Fibroblast of the conjunctiva (primary cell): Measurements from ENCODE around the gene URAD.
"Not testable (repeated sequence)": the region's sequence is repeated elsewhere in the genome, so short reads cannot be mapped to it uniquely, and the experiment has no call there.

Experiments
- DNase-seq: peaks from one replicate; pipeline ENCODE4 v3.0.0-alpha.2; 2010; ENCODE audit warnings: low read depth

The URAD gene, protein sequence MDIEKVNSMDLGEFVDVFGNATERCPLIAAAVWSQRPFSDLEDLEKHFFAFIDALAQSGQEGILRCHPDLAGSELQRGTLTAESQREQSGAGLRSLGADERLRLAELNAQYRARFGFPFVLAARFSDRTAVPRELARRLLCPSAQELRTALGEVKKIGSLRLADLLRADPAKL

DNA sequence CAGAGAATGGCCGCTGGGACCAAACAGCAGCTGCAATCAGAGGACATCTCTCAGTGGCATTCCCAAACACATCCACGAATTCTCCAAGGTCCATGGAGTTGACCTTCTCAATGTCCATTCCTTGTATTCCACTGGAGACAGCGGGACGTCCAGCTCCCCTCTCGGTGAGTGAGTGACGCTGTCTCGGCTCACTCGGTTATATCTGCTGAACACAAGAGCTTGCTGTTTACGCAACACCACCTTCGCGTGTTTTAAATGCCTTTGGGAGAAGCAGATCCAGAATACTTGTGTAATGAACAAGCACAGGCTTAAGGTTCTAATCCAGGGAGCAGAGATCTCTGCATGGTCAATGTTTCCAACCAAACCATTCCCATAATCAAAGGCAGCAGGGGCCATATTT, at the start of gene URAD:
URAD (minus strand) TSS at position 174 of the 400 bp plus-strand sequence; CDS start at position 118, 56 bp downstream.
- no peak for DNase-seq

DNA sequence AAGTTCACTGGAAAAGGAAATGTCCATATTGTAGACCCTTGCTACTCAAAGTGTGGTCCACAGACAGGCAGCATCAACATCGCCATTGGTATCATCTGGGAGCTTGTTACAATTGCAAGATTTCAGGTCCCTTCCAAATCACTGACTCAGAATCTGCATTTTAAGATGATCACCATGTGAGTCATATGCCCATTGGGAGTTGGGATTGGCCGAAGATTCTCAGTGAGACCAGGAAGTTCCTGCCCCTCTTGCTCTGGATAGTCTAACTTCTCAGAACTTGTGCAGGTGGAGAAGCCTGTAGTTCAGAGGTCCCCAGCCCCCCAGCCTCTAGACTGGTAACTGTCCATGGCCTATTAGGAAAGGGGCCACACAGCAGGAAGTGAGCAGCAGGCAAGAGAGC, 48.9 kb upstream of the URAD start:
- DNase-seq: peak; percentile 5

DNA sequence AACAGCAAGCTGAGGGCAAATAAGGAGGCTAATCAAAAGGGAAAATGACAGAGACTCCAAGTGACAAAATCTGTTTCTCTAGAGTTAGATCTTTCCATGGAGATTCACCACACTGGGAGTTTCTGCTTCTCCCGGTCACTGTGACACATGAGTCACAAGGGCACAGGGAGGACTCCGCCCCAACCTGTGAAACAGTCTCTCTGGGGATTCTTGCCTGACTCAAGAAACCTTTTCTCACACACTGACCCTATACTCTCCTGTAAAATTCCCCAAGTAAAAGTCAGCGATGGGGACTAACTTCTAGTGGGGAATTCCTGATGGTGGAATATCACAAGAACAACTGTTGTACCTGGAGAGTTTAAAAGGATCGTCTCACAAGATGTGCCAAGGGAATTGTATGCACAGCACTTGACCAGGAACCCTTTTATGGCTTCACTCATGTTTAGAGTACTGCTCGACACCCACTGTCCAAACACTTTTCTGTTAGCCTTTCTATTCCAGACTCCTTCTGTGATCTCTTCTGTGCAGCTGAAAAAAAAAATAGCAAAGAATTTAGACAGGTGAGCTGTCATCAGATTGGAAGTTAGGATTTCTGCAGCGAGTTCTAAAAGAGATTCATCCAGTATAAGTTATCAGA, 46.8 kb upstream of the URAD start:
- DNase-seq: no peak

DNA sequence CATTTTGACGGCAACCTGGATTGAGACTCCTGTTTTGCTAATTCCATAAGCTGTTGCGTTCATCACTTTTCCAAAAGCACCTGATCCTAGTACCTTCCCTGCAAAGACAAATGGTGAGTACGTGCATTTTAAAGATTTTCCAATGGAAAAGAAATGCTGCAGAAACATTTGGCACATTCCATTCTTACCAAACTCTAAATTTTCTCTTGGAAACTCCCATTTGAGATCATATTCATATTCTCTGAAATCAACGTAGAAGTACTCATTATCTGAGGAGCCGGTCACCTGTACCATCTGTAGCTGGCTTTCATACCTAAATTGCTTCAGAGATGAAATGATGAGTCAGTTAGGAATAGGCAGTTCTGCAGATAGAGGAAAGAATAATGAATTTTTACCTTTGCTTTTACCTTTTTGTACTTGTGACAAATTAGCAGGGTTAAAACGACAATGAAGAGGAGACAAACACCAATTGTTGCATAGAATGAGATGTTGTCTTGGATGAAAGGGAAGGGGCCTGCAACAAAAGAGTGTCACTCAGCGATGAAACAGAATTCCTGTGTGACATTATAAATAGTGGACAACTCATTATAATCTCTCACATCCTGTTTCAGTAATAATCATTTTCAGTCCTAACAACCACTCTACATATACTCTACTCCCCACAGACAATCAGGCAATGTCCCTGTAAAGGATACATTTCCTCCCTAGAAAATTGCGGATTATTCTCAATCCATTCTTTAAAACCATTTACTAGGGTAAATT, 45.6 kb upstream of the URAD start:
- DNase-seq: no peak

DNA sequence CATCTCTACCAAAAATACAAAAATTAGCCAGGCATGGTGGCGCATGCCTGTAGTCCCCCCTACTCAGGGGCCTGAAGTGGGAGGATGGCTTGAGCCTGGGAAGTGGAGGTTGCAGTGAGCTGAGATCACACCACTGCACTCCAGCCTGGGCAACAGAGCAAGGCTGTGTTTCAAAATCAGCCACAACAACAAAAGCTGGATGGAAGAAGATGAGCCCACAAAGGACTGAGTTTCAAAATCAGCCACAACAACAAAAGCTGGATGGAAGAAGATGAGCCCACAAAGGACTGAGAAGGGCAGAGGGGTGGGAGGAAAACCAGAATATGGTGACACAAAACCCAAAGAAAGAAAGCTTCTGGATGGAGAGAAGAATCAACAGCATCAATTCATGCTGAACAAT, 43.9 kb upstream of the URAD start:
- DNase-seq: not testable (repeated sequence)

DNA sequence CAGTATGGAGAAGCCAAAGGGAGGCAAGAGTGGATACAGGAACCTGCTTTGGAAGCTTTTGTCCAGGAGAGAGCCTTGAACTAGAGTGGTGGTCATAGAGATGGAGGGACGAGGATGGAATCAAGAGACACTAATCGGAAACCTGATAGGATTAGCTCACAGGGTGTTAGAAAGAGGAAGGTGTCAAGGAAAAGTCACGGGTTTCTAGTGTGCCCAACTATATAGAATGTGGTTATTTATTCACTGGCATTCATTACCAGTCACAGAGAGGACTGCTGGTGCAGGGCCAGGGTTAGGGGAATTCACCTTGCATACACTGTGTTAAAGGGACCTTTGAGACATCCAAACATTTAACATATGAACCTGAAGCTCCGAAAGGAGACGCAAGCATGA, 43.4 kb upstream of the URAD start:
- DNase-seq: no peak

DNA sequence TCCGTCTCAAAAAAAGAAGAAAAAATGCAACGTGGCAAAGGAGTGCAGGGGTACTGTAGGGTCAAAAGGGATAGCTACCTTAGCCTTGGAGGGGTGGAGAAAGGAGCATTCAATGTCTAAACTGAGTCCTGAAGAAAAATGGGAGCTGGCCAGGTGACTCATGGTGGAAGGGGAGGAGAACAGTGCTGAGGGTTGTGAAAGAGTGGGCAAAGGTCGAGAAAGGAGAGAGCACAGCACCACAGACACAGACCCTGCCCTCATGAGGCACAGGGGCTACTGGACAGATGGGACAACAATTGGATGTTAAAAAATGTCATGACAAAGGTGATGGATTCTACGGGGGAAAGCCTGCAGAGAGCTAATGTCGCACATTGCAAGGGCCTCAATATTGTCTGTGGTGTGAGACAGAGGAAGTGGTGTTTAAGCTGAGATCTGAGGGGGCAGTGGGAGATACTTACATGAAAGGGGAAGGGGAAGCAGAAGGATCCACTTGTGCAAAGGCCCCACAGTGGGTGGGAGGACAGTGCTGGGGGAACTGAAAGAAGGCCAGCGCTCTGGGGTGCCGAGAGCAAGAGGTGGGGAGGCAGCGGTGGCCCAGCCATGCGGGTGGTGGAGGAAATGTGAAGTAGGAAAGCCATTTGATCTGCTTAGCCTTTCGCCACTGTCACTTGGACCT, 42.9 kb upstream of the URAD start:
- DNase-seq: no peak

DNA sequence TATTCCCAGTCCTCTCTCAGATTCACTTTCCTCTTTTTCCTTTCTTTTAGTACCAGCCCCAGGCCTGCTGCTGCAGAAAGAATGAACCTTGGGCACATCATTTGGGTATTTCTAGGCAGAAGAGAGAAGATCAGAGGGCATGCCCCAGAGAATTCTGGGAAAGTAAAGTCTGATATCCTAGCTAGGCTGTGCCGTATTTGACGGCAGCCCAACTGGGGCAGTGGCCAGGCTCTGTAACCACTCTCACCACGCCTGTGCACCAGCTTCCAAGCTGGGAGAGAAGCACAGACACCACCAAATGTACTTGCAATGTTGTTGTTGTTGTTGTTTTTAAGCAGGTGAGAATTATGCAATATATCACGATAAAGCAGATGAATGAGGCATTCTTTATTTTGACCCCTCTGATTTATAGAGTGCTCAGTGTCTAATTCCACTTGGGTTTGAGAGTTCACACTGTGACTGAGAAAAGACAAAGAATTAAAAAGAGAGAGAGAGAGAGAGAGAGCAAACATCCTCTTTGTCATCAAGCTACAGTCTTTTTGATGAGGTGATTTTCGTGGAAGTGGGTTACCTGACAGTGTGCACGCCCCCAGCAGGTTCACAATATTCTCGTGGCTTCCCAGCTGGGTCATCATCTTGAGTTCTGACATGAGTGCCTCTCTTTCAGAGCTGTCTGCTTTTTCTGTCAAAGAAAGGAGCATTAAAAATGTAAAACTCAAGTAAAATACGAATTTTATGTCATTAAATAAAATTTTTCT, 39.3 kb upstream of the URAD start:
- DNase-seq: no peak

DNA sequence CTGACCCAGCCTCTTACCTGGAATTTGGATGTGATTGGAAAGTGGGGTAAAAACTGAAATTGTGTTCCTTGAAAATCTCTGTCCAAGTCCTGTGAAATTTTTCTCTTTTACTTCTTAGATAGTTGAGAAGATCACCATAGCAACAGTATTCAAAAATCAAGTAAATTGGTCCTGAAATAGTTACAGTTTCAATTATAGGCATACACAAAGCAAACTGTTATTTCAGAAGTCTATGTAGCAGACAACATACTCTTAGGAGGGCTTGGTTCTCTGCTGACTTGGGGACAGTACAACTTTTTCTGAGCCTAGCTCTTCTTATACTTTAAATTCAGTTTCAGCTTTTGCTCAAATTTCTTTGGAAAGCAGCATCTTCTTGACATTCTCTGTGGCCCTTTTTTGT, 38.6 kb upstream of the URAD start:
- no peak for DNase-seq

DNA sequence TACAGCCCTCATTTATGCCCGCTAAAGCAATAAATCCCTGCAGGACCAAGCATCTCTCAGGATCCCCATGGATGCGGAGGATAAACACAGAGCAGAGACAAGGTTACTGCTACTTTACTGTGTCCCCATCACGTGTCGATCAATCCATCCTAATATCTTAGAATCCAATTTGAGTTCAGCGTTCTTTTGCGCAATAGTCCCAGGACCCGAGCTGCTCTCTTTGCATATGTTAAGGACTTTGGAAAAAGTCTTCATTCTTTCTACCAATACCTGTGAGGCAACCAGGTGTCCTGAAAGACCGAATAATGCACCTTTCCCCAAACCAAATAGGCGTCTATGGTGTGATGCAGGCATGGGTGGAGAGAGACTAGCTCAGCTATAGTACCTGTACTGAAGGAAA, 38.0 kb upstream of the URAD start:
- DNase-seq: no peak

DNA sequence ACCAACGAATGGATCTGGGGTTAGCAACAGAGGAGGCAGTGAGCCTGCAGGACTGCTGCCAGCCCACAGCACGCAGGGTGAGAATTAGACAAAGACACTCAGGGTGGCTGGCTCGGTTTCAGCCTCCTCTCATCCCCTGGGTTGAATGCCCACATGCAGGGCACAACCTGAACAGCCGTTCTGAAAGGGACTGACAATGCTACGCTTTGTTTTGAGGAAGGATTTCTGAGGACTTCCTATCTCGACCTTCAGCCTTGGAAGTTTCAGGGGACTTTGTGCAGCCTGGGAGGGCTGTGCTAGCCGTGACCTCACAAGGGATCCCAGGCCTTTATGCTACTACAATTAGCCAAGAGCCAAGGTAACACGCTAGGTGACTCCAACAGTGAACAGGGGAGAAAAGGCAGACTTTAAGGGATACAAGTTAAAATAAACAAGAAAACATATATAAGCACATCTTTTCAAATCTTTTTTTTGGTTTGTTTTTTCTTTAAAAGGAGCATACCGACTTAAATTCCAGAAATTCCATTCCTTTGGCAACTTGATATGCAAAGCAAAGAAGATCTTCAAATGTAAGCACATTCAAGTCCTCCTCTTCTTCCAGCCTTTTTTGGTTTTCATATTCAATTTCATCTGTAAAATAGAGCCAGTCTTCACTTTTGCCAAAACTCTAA, 34.5 kb upstream of the URAD start:
- DNase-seq: no peak

DNA sequence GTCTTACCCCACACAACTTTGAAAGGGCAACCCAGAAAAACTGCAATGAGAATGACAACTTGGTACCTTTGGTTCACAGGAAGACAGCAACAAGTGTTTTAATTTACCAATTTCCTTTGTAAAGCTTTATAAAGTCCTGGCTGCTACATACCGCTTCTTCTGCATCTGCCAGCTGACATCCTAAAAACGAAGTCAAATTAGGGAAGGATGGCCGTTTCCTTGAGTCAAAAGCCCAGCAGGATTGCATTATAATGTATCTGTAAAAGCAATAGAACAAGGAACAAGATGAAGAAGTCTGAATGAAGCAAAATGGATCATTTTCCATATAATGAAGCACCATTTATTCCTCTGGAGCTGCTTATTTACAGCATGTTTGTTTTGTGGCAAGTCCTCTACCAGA, 25.8 kb upstream of the URAD start:
- no peak for DNase-seq

DNA sequence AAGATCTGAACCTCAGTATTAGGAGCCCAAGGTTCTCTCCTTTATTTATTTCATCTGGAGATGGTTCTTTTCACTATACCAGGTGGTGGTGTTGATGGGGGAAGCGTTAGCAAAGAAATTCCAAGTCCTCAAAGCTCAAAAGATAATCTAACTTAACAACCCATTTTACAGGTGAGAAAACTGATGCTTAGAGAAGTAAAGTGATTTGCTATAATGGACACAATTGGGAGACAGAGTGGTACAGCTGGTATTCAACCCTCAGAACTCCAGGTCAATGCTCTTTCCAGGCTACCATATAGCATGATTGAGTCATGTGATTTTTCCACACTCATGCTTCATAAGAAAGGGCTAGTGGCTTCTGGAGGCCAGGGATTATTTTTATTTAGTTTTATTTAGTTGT, 25.0 kb upstream of the URAD start:
- no peak for DNase-seq

DNA sequence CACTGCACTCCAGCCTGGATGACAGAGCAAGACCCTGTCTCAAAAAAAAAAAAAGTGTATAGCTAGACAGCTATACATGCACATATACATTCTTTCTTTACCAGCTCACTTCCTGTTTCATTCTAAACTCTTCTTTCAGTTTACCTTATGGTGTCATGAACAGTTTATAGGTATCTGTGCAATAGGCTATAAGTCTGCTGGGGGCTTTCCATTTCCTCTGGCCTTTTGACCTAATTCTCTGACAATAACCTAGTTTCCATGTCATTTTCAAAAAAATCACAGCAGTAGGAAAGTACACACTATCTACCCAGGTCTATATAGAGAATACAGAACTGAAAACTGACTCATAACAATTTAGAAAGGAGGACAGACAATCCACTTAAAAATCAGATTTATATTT, 24.4 kb upstream of the URAD start:
- no peak for DNase-seq

DNA sequence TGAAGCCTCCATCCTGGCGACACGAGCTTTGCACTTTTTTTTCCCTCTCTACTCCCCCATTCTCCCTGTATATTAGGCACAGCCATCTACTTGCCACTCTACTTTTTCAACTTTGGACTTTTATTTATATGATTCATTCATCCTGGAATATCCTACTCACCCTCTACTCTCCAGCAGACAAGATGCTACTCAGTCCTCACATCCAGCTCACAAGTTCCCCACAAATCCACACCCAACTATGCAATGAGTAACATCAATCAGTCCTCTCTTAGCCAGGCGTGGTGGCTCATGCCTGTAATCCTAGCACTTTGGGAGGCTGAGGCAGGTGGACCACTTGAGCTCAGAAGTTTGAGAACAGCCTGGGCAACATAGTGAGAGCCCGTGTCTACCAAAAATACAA, 23.9 kb upstream of the URAD start:
- no peak for DNase-seq

DNA sequence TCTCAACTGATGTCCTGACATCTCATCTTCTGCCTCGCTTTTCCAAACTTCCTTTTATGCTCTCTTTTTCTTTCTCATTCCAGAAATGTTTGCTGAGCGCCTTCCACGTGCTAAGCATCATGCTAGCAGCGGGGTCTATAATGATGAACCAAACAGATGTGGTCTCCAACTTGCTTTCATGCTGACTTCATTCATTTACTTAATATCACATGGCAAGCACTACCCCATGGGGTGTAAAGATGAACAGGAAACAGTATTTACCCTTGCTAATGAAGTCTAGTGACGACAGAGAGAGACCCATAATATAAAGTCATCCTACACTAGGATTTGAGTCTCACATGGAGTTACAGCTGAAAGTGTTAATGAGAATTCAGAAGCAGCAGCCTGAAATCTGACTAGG, 21.6 kb upstream of the URAD start:
- no peak for DNase-seq

DNA sequence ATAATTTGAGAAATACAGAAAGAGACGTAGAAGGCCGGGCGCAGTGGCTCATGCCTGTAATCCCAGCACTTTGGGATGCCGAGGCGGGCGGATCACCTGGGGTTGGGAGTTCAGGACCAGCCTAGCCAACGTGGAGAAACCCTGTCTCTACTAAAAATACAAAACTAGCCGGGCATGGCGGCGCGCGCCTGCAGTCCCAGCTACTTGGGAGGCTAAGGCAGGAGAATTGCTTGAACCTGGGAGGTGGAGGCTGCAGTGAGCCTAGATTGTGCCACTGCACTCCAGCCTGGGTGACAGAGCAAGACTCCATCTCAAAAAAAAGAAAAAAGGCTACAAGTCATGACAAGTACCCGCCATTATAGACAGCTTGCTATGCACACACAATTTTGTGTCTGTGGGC, 16.5 kb upstream of the URAD start:
- not testable (repeated sequence) for DNase-seq

DNA sequence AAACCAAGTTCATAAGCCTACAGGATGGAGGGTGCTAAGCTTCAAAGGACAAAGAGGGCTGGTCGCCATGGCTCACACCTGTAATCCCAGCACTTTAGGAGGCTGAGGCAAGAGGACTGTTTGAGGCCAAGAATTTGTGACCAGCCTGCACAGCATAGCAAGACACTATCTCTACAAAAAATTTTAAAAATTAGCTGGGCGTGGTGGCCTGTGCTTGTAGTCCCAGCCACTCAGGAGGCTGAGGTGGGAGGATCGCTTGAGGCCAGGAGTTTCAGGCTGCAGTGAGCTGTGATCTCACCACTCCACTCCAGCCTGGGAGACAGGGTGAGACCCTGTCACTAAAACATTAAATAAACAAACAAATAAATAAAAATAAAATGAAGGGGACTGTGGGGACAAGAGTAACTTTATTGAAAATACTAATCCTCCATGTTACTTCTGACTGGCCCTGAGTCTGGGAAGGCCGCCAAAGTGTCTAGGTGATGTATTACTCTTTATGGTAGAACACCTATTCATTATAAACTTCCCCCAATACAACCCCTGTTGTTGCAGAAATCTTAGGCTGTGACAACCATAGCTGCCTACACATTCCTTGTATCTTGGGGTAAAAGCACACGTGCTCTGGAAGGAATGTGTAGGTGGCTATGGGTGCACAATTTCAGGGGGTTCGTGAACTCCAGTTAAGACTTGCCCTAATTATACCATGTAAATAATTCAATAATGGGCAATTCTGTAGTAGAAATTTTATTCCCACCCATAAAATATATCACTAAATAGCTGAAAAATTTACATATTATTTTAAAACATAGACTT, 14.6 kb upstream of the URAD start:
- no peak for DNase-seq

DNA sequence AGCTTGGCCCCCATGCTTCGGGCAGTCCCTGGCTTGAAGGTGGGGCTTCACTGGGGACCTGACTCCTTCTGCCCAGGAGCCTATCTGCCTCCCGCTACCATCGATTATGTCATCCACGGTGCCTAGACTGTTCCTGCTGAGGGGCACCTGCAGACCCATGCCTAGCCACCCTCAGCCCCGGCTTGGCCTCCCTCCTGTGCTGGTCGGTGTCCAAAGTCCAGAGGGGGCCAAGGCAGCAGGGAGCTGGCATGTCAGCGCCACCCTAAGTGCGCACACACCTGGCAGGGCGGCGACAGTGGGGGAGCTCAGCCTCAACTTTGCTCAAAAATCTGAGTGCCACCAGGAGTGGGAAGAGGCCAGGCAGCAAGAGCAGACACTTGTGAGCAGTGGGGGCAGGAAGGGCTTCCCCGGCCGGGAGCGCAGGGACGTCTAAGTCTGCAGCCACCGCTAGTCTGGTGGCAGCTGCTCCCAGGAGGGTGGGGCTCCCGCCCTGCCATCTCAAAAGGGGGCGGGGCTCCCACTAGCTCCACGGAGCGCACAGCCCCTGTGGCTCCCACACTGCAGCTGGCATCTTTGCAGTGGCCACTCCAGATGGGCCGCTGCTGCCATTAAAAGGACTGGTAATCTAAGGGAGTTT, 13.5 kb upstream of the URAD start:
- DNase-seq: no peak

DNA sequence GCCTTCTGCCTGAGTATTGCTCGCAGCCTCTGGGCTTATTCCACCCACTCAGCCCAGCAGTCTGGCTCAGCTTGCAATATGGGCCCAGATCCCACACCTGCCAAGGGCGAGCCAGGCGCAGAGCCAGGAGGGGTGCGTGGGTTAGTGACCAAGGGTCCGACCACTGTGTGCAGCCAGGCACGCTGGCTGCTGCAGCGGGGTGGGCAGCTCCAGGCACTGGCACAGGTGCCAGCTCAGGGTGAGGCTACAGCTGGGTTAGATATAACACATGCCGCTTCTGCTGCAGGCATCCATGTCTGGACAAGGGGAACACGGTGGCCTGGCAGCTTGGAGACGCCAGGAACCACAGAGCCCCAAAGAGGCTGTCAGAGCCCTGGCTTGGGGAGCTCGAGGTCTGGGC, 12.6 kb upstream of the URAD start:
- no peak for DNase-seq
